Measurements from ENCODE around the gene MYL9. TPM values are rescaled to one million over a fixed set of nuclear protein-coding genes. Genes with fewer than 3 reads are reported as not detected.
A peak's percentile ranks its signal among the peaks of the same experiment; 100 is the strongest.
"Not testable (repeated sequence)": the region's sequence is repeated elsewhere in the genome, so short reads cannot be mapped to it uniquely, and the experiment has no call there.

The MYL9 gene
- 1,678 TPM for polyA plus RNA-seq (2013, experiment 1 of 2; ENCODE audit: insufficient read length)
- polyA plus RNA-seq (2013, experiment 2 of 2; ENCODE audit: insufficient read length), result 1,752 TPM

DNA sequence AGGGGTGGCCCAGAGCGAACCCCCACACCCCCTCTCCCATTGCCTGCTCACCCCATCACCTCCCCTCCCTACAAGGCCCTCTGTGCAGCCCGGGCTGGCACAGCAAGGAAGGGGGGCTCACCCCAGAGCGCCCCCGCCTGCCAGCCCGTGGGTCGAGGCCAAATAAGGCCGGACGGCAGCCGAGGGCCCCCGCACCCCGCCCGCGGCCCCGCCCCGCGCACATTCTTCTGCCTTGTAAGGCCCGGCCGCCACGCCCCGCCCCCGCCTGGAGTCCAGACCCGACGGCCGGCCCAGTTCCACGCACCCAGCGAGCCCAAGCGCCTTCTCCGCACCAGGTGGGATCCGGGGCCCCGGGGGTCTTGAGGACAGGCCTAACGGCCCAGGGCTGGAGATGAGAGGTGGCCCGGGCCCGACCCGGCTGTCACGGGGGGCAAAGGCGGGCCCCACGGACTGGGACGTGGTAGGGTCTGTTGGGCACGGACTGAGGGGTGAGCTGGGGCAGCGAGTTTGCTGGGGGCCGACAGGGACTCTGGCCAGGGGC, at the start of gene MYL9:
TSS of gene MYL9 (plus strand) at position 293 of the 541 bp plus-strand sequence. CDS start 3,366 bp downstream, outside the sequence.
- peak; percentile 85 for DNase-seq

GRCh38 chr20:36491901-36492617, 49.3 kb upstream of the MYL9 start:
- peak; percentile 33 for DNase-seq

- no peak for DNase-seq
These were observed 48.1 kb upstream of the MYL9 start for GRCh38 chr20:36493051-36493800.

GRCh38 chr20:36493801-36494114, 47.6 kb upstream of the MYL9 start:
- DNase-seq, result peak; percentile 49

GRCh38 chr20:36496707-36497669, 44.3 kb upstream of the MYL9 start:
- DNase-seq, result no peak

DNA sequence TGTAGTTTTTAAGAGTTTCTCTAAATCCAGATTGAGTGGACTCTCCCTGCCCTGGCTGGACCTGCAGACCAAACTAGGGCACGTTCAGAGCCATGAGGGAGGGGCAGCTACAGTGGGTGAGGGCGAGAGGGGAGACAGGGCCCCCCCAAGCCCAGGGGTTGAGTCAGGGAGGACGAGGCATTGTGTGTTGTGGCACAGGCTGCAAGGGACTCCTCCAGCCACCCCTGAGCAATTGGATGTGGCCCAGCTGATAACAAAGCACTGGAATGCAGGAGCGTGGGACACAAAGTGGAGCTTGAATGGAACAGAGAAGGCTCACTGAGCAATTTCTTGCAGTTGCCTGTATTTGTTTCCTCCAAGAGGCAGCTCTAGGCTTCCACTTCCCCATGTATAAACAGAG, 43.5 kb upstream of the MYL9 start:
- DNase-seq, result no peak

DNA sequence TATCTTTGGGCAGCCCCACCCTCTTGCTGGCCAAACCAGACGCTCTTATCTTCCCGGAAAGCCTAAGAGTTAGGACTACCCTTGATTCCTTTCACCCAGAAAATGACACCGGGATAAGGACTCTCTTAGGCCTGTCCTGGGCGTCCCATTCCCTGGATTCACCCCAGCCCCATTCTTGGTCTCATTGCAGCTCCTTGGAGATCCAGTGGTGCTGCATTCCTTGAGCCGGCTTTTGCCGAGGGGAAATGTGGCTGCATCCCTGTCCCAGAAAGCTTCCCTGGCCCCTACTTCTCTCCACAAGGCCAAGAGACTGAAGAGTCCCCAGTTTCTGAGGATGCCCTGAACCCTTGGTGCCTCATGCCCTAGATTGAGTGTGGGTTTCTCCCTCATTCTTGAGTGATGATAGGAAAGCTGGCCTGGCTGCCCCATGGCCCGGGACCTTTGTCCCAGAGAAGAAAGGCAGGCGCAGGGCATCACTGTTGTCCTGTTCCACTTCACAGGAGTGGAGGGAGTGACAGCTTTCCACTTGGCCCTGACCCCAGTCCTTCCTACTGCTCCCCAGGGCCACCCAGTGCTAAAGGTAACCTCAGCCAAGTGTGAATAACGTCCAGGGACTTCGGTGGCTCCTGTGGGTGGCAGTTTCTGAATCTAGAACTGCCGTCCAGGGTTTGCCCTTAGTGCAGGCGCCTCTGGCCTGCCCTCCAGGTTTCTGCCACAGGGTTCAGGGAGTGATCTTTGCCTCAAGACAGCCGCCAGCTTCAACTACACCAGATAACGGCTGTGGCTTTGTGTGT, 42.7 kb upstream of the MYL9 start:
- no peak for DNase-seq

- DNase-seq, result no peak
These were observed 42.1 kb upstream of the MYL9 start for GRCh38 chr20:36499211-36499610.

DNA sequence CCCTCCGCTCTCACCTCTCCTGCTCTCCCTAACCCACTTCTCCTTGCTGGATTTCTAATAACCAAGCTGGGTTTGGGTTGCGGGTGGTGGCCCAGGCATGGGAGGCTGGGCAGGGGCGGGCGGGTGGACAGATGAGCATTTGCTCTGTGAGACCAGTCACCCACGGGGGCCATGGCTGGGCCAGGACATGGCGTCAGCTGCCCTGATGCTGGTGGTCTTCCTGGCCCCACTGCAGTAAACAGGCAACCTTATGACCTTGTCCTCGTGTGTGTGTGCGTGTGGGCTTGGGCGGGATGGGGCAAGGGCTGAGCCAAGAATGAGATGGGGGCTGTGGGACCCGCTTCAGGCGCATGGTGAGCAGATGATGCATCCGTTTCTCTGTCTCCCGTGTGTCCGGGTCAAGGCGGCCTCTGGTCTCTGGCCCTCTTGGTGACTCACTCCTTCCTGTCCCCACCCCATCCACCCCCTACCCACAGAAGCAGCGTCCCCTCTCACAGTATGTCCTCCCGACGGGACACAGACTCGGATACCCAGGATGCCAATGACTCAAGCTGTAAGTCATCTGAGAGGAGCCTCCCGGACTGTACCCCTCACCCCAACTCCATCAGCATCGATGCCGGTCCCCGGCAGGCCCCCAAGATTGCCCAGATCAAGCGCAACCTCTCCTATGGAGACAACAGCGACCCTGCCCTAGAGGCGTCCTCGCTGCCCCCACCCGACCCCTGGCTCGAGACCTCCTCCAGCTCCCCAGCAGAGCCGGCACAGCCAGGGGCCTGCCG, 41.4 kb upstream of the MYL9 start:
- DNase-seq, result peak; percentile 18

GRCh38 chr20:36501367-36502006, 39.8 kb upstream of the MYL9 start:
- no peak for DNase-seq

DNA sequence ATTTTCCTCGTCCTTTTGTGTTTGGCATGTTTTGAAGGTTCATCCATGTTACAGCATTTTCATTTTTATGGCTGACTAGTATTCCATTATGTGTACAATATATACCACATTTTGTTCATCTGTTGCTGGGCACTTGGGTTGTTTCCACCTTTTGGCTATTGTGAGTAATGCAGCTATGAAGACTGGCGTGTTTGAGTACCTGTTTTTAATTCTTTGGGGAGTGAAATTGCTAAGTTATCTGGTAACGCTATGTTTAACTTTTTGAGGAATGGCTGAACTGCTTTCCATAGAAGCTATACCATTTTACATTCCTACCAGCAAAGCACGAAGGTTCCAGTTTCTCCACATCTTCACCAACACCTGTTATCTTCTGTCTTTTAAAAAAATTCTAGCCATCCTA, 37.0 kb upstream of the MYL9 start:
- DNase-seq, result no peak

GRCh38 chr20:36506253-36506652, 35.1 kb upstream of the MYL9 start:
- no peak for DNase-seq

DNA sequence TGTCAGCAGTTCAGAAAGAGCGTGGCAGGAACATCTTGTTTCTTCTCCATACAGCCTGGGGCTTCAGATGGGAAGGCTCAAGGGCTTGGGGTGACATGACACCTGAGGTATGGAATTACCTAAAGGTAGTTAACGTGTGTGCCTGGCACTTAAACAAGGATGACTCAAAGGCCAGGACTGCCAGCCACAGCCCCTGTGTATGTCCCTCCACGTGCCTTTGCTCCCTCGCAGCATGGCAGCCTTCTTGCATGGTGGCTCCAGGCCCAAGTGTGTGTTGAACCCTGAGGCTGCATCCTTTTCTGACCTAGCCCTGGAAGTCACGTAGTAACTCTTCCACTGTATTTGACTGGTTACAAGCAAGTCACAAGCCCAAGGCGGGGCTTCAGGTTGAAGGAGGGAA, 33.6 kb upstream of the MYL9 start:
- DNase-seq, result no peak

GRCh38 chr20:36519012-36519719, 22.2 kb upstream of the MYL9 start:
- DNase-seq, result no peak

- DNase-seq, result peak; percentile 20
These were observed 21.4 kb upstream of the MYL9 start for GRCh38 chr20:36519944-36520343.

DNA sequence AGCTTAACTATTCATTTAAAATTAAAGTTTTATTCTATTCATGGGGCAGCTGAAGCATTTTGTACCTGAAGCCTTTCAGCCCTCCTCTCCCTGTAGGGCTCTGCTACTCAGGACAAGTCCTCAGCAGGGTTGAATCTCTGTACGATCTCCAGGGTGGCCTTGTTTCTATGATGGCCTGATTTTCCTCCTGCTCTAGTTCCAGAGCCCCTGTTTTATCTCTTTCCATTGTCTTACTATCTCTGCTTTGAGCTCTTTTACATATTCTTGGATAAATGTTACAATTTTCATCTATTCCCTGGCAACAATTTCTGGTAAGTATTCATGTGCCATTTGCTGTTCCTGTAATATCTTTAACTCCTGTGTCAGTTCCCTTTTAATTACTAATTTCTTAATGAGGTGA, 19.8 kb upstream of the MYL9 start:
- no peak for DNase-seq

DNA sequence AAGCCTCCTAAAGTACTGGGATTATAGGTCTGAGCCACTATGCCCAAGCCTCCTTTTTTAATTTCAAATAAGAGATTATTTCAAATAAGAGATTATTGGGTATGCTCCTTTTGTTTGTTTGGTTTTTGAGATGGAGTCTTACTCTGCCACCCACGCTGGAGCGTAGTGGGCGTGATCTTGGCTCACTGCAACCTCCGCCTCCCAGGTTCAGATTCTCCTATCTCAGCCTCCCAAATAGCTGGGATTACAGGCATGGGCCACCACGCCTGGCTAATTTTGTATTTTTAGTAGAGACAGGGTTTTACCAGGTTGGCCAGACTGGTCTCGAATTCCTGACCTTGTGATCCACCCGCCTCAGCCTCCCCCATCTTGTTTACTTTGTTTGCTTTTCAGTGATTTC, 18.9 kb upstream of the MYL9 start:
- not testable (repeated sequence) for DNase-seq

DNA sequence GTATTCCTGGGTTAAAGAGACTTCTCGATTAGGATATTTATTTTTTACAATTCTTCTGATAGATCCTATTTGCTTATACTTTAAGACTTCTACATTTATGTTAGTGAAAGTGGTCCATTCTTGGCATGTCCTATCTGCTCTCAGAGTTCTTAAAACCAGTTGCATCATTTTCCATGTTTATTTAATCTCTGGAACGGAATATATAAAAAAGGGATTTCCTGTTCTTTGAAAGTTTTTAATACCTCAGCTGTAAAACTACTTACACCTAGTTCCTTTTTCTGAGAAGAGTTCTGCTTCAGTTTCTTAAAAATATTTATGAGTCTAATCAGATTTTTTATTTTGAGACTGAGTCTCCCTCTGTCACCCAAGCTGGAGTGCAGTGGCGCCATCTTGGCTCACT, 18.0 kb upstream of the MYL9 start:
- no peak for DNase-seq

DNA sequence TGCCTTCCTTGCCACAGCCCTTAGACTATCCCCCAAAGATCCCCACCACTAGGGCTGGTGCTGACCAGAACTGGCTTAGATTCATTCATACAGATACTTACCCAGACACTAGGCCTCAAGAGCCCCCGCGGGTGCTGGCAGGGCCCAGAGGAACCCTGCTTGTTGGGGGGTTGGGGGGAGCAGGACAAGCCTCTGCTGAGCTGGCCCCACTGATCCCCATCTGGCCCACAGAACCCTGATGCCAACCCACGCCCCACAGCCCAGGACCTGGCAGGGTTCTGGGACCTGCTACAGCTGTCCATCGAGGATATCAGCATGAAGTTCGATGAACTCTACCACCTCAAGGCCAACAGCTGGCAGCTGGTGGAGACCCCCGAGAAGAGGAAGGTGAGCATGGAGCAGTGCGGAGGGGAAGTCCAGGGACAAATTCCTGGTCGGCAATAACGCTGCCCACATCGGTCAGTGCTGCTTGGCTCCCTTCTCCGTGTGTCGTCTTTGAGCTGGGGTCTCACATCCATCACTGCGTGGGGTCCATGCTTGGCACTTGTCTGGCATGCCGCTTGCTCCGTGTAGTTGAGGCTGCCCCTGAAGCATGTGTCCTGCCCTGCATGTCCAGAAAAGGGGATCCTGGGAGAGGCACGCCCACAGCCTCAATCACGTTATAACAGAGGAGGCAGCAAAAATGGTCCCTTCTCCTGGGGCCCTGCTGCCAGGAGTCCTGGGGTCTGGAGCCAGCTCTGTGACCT, 15.5 kb upstream of the MYL9 start:
- no peak for DNase-seq

Measured in fibroblast of skin of abdomen (primary cell).